ENCODE results near the gene GPR158.

The GPR158 gene

GRCh38 chr10:25209618-25210017 lies 34.8 kb downstream of the GPR158 start:
- Histone ChIP-seq H3K4me3 (ENCODE audit: low read length) (no peak overlapping the region), H3K36me3 (ENCODE audit: control insufficient read depth, insufficient read depth, low read length, severe bottlenecking) (no peaks in the 10 kb centered on the region), H3K9me3 (ENCODE audit: control insufficient read depth, low read length) (no peaks in the 10 kb centered on the region), H3K4me1 (ENCODE audit: control insufficient read depth, insufficient read depth, low read length) (no peaks in the 10 kb centered on the region), H3K27me3 (replicated peaks; ENCODE audit: control insufficient read depth, insufficient read depth, low read length) (no peaks in the 10 kb centered on the region), H3K9ac (ENCODE audit: low read length) (no peak overlapping the region)
- DNase-seq (ENCODE audit: low read depth), result no peak

DNA sequence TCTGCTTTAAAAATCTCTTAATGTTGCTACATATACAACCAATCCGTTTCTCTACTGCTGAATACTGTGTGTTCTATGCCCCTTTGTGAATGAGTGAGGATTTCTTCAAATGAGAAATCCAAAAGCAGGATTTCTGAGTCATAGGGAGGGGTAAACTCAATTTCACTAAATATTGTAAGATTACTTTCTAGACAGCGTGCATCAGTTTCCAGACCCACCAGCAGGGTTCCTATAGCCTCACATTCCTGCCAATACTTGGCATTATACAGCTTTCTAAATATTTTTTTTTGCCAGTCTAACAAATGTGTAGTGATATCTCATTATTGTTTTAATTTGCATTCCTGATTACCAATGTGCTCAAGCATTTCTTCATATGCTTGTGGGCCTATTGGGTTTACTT lies 35.5 kb downstream of the GPR158 start:
- no peak for DNase-seq (ENCODE audit: low read depth)
- Histone ChIP-seq H3K9ac (ENCODE audit: low read length) (no peak overlapping the region), H3K9me3 (ENCODE audit: control insufficient read depth, low read length) (no peaks in the 10 kb centered on the region)

GRCh38 chr10:25220156-25220555 lies 45.4 kb downstream of the GPR158 start:
- DNase-seq (ENCODE audit: low read depth), result no peak
- no peaks in the 10 kb centered on the region for H3K9me3 ChIP-seq (ENCODE audit: control insufficient read depth, low read length)
- no peaks in the 10 kb centered on the region for H3K4me1 ChIP-seq (ENCODE audit: control insufficient read depth, insufficient read depth, low read length)
- H3K36me3 ChIP-seq (ENCODE audit: control insufficient read depth, insufficient read depth, low read length, severe bottlenecking), result no peaks in the 10 kb centered on the region
- H3K4me3 ChIP-seq (ENCODE audit: low read length), result no peak overlapping the region
- H3K9ac ChIP-seq (ENCODE audit: low read length), result no peak overlapping the region
- peaks cover 8% of the 10 kb centered on the region for H3K27me3 ChIP-seq (replicated peaks; ENCODE audit: control insufficient read depth, insufficient read depth, low read length)

More for the DNA sequence above, 35.5 kb downstream of the GPR158 start:
- Histone ChIP-seq H3K36me3 (ENCODE audit: control insufficient read depth, insufficient read depth, low read length, severe bottlenecking) (no peaks in the 10 kb centered on the region), H3K4me3 (ENCODE audit: low read length) (no peak overlapping the region), H3K27me3 (replicated peaks; ENCODE audit: control insufficient read depth, insufficient read depth, low read length) (no peaks in the 10 kb centered on the region), H3K4me1 (ENCODE audit: control insufficient read depth, insufficient read depth, low read length) (no peaks in the 10 kb centered on the region)

- H3K9me3 ChIP-seq (ENCODE audit: control insufficient read depth, low read length), result no peaks in the 10 kb centered on the region
- no peak for DNase-seq (ENCODE audit: low read depth)
Measured at GRCh38 chr10:25222085-25222660, 47.4 kb downstream of the GPR158 start.

DNA sequence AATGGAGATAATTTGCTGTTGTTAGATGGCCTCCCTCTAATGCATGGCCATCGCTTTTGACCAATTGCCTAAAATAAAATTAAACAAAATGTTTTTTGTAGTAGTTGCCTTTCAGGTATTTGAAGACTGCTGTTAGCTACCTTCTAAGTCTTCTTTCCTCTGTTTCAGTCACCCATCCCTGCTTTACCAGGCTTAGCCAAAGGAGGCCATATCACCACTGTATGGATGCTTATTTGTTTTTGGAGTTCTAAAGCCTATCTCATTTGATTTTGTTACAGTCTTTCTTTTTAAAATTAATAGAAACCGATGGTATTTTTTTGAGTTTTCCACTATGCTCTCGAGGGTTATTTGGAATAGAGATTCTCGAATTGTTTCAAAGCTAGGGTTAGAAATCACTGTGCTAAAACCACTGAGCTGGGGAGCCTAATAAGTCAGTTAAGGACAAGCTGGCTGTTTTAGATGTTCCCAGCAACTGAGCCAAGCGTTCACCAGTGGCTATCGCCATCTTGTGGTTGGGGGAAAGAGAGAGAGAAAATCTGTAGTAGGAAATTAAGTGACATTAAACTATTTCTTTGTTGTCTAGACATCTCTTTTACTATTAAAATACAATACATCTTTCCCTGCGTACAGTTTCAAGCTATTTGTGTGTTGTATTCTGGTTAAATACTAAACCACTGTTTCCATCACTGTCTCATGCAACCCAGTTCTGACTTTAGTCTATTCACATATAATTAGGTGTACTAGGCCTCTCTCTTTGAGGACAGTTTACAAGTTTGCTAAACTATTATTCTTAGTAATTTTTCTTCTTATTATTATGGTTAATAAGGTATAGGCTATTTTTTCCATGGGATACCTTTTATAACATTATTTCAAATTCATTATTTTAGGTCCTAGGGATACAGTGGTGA lies 52.2 kb downstream of the GPR158 start:
- H3K9me3 ChIP-seq (ENCODE audit: control insufficient read depth, low read length), result no peaks in the 10 kb centered on the region
- DNase-seq (ENCODE audit: low read depth), result peak; percentile 48

More at GRCh38 chr10:25222085-25222660, 47.4 kb downstream of the GPR158 start:
- Histone ChIP-seq H3K4me3 (ENCODE audit: low read length) (no peak overlapping the region), H3K4me1 (ENCODE audit: control insufficient read depth, insufficient read depth, low read length) (peaks cover 11% of the 10 kb centered on the region), H3K27me3 (replicated peaks; ENCODE audit: control insufficient read depth, insufficient read depth, low read length) (peaks cover 8% of the 10 kb centered on the region), H3K36me3 (ENCODE audit: control insufficient read depth, insufficient read depth, low read length, severe bottlenecking) (no peaks in the 10 kb centered on the region), H3K9ac (ENCODE audit: low read length) (no peak overlapping the region)

GRCh38 chr10:25231751-25232150 lies 57.0 kb downstream of the GPR158 start:
- Histone ChIP-seq H3K9ac (ENCODE audit: low read length) (no peak overlapping the region), H3K4me3 (ENCODE audit: low read length) (no peak overlapping the region), H3K27me3 (replicated peaks; ENCODE audit: control insufficient read depth, insufficient read depth, low read length) (no peaks in the 10 kb centered on the region), H3K4me1 (ENCODE audit: control insufficient read depth, insufficient read depth, low read length) (peaks cover 2% of the 10 kb centered on the region), H3K9me3 (ENCODE audit: control insufficient read depth, low read length) (no peaks in the 10 kb centered on the region), H3K36me3 (ENCODE audit: control insufficient read depth, insufficient read depth, low read length, severe bottlenecking) (no peaks in the 10 kb centered on the region)
- DNase-seq (ENCODE audit: low read depth), result no peak

More for the DNA sequence above, 52.2 kb downstream of the GPR158 start:
- H3K36me3 ChIP-seq (ENCODE audit: control insufficient read depth, insufficient read depth, low read length, severe bottlenecking), result no peaks in the 10 kb centered on the region
- peaks cover 11% of the 10 kb centered on the region for H3K4me1 ChIP-seq (ENCODE audit: control insufficient read depth, insufficient read depth, low read length)
- peak overlapping the region; percentile 11 for H3K9ac ChIP-seq (ENCODE audit: low read length)
- H3K4me3 ChIP-seq (ENCODE audit: low read length), result no peak overlapping the region
- H3K27me3 ChIP-seq (replicated peaks; ENCODE audit: control insufficient read depth, insufficient read depth, low read length), result no peaks in the 10 kb centered on the region

DNA sequence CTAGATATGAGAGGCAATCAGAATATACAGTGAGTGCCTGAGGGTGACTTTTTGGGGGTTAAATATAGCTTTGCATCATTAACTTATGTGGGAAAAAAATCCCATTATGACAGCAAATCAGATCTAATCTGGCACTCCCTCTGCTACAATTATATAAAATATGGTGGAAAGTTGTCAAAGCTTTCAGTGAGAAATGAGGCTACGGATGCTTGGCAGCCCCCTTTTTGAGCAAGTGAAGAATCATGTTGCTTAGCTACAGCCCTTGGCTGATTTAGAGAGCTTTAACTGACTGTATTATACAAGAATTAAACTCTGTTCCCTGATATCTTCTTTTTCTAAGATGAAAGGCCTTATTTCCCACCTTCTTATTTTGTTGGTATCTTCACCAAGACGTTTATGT lies 57.4 kb downstream of the GPR158 start:
- H3K27me3 ChIP-seq (replicated peaks; ENCODE audit: control insufficient read depth, insufficient read depth, low read length), result no peaks in the 10 kb centered on the region
- DNase-seq (ENCODE audit: low read depth), result no peak
- no peak overlapping the region for H3K4me3 ChIP-seq (ENCODE audit: low read length)
- no peaks in the 10 kb centered on the region for H3K9me3 ChIP-seq (ENCODE audit: control insufficient read depth, low read length)
- no peak overlapping the region for H3K9ac ChIP-seq (ENCODE audit: low read length)
- H3K4me1 ChIP-seq (ENCODE audit: control insufficient read depth, insufficient read depth, low read length), result no peaks in the 10 kb centered on the region
- H3K36me3 ChIP-seq (ENCODE audit: control insufficient read depth, insufficient read depth, low read length, severe bottlenecking), result no peaks in the 10 kb centered on the region

DNA sequence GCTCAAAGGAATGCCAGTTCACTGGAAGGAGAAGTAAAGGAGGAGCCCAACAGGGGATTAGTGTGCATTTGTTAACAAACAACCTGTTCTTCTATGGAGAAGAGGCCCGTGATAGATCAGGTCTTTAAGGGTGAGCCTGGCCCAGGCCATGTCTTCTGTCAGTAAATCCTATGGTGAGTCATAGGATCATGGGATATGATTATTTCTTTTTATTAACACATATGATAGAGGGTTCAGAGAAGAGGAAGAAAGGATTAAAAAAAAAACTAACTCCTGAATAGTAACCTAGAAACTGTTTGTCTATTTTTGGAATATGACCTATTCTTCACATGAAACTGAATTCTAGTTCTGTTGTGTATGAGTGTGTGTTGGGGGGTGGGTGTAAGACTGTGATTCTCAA lies 70.4 kb downstream of the GPR158 start:
- Histone ChIP-seq H3K4me3 (ENCODE audit: low read length) (no peak overlapping the region), H3K9me3 (ENCODE audit: control insufficient read depth, low read length) (no peaks in the 10 kb centered on the region), H3K36me3 (ENCODE audit: control insufficient read depth, insufficient read depth, low read length, severe bottlenecking) (no peaks in the 10 kb centered on the region), H3K27me3 (replicated peaks; ENCODE audit: control insufficient read depth, insufficient read depth, low read length) (no peaks in the 10 kb centered on the region), H3K4me1 (ENCODE audit: control insufficient read depth, insufficient read depth, low read length) (no peaks in the 10 kb centered on the region), H3K9ac (ENCODE audit: low read length) (no peak overlapping the region)
- DNase-seq (ENCODE audit: low read depth), result no peak

GRCh38 chr10:25257646-25258045 lies 82.8 kb downstream of the GPR158 start:
- H3K4me1 ChIP-seq (ENCODE audit: control insufficient read depth, insufficient read depth, low read length), result no peaks in the 10 kb centered on the region
- no peaks in the 10 kb centered on the region for H3K36me3 ChIP-seq (ENCODE audit: control insufficient read depth, insufficient read depth, low read length, severe bottlenecking)
- H3K9me3 ChIP-seq (ENCODE audit: control insufficient read depth, low read length), result no peaks in the 10 kb centered on the region
- no peaks in the 10 kb centered on the region for H3K27me3 ChIP-seq (replicated peaks; ENCODE audit: control insufficient read depth, insufficient read depth, low read length)
- no peak overlapping the region for H3K9ac ChIP-seq (ENCODE audit: low read length)
- no peak for DNase-seq (ENCODE audit: low read depth)
- H3K4me3 ChIP-seq (ENCODE audit: low read length), result no peak overlapping the region

DNA sequence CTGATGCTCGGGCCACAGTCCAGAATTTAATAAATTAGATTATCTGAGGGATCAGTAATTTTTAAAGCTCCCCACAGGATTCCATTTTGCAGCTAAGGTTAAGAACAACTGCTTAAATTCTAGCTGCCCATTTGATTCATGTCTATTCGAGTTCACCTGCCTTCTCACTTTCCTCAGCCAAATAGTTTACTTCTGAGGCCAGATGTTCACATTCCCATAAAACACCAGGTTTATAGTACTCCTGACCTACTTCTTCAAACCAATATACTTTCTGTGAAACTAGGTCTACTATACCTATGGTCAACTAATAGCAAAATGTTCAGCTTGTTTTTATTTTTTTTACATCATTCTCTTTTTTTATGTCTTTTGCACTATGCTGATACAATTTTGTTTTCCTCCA lies 86.3 kb downstream of the GPR158 start:
- Histone ChIP-seq H3K9ac (ENCODE audit: low read length) (no peak overlapping the region), H3K9me3 (ENCODE audit: control insufficient read depth, low read length) (no peaks in the 10 kb centered on the region), H3K36me3 (ENCODE audit: control insufficient read depth, insufficient read depth, low read length, severe bottlenecking) (no peaks in the 10 kb centered on the region), H3K27me3 (replicated peaks; ENCODE audit: control insufficient read depth, insufficient read depth, low read length) (no peaks in the 10 kb centered on the region), H3K4me3 (ENCODE audit: low read length) (no peak overlapping the region), H3K4me1 (ENCODE audit: control insufficient read depth, insufficient read depth, low read length) (no peaks in the 10 kb centered on the region)
- DNase-seq (ENCODE audit: low read depth), result no peak

DNA sequence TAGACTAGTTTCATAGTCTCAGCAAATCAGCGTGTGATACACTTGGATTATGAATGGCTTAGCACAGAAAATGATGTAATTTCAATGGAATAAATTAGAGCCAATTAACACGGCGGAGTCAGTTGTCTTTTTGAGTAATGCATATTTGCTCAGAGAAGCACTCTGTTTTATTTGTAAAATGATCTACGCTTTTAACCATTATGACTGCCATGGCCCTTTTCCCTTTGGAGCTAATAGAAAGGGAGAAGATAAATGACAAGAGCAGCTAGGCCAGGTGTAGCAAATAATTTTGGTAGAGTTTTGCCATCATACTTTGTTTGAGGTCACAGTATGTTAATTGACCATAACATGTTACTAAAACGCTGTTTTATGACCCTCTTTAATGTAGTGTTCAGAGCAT lies 86.8 kb downstream of the GPR158 start:
- Histone ChIP-seq H3K9me3 (ENCODE audit: control insufficient read depth, low read length) (no peaks in the 10 kb centered on the region), H3K36me3 (ENCODE audit: control insufficient read depth, insufficient read depth, low read length, severe bottlenecking) (no peaks in the 10 kb centered on the region), H3K4me3 (ENCODE audit: low read length) (no peak overlapping the region), H3K4me1 (ENCODE audit: control insufficient read depth, insufficient read depth, low read length) (no peaks in the 10 kb centered on the region), H3K9ac (ENCODE audit: low read length) (no peak overlapping the region), H3K27me3 (replicated peaks; ENCODE audit: control insufficient read depth, insufficient read depth, low read length) (no peaks in the 10 kb centered on the region)
- DNase-seq (ENCODE audit: low read depth), result no peak

Measured in adipocyte (in vitro differentiated cells).